HCT116 (cell line): ENCODE results near the gene PNPLA2. TPM values are rescaled to one million over a fixed set of nuclear protein-coding genes. Genes with fewer than 3 reads are reported as not detected.

Experiments
- ATAC-seq: fragments of 200-7000 bp; cut with Tn5 transposase; 2 replicates; pipeline ENCODE4 v1.9.1; 2020; ENCODE audit warnings: mild to moderate bottlenecking, moderate library complexity
- BruUV-seq: library from RNA; stranded (reverse); fragments of 400-500 nt; replicated peaks from 2 replicates; lab custom pipeline; 2021; lab: Mats Ljungman, UMichigan
- CTCF ChIA-PET: fragments of 300-600 bp; sonication (Branson Sonifier 250); formaldehyde crosslinking; loops from one replicate; lab custom pipeline; 2021; ENCODE audit warnings: antibody characterized with exemption; lab: Charles Lee
- POLR2A ChIA-PET: fragments of 300-600, 350-600 bp; sonication (Branson Sonifier 250); formaldehyde crosslinking; loops from one replicate; lab custom pipeline; 2021; ENCODE audit warnings: antibody characterized with exemption; lab: Charles Lee
- RAD21 ChIA-PET, 2 experiments: fragments of 300-600 bp; sonication (Branson Sonifier 250); formaldehyde crosslinking; loops; one replicate each; lab custom pipeline; 2023; ENCODE audit warnings: low total read pairs in 2 of 2; ENCODE audit not compliant: uncharacterized antibody in 2 of 2, unreplicated experiment in 2 of 2, low non-redundant PET in 1 of 2; lab: Charles Lee
- DNase-seq: peaks from one replicate; pipeline ENCODE4 v3.0.0-alpha.2; 2010; ENCODE audit warnings: low read depth, low spot score
- H2AFZ ChIP-seq: fragments of 200-600 bp; shearing (Covaris generic), sonication (generic); 2 replicates; pipeline ENCODE4 v1.6.1; 2017; ENCODE audit warnings: low read depth, mixed run types, mixed read lengths, antibody characterized with exemption, low read length; ENCODE audit not compliant: poor library complexity, severe bottlenecking
- H3K27ac ChIP-seq: 2 replicates; pipeline ENCODE4 v1.5.1; 2012; ENCODE audit warnings: low read depth, low read length
- H3K27me3 ChIP-seq: fragments of 200-600 bp; sonication (generic); 2 replicates; pipeline ENCODE4 v1.6.1; 2016; ENCODE audit warnings: mixed run types, low read length, mixed read lengths; ENCODE audit not compliant: insufficient read depth
- H3K36me3 ChIP-seq, 2 experiments: fragments of 200-500 bp in 1 of 2; fragments of 200-600 bp in 1 of 2; sonication (Bioruptor generic) in 1 of 2; sonication (generic) in 1 of 2; 2 replicates each; pipeline versions ENCODE4 v1.5.1 to v1.6.1; 2014 to 2016; ENCODE audit warnings: low read length in 2 of 2, inconsistent platforms in 1 of 2, mixed read lengths in 1 of 2, mixed run types in 1 of 2; ENCODE audit not compliant: insufficient read depth in 2 of 2, control insufficient read depth in 1 of 2
- H3K4me1 ChIP-seq, 2 experiments: fragments of 200-600 bp in 1 of 2; sonication (generic) in 1 of 2; 2 replicates each; pipeline versions ENCODE4 v1.5.1 to v1.6.1; 2012 to 2017; ENCODE audit warnings: low read length in 2 of 2, inconsistent platforms in 1 of 2, mild to moderate bottlenecking in 1 of 2, mixed read lengths in 1 of 2, mixed run types in 1 of 2, moderate library complexity in 1 of 2; ENCODE audit not compliant: insufficient read depth in 2 of 2, control insufficient read depth in 1 of 2
- H3K4me2 ChIP-seq: fragments of 200-600 bp; sonication (generic); 2 replicates; pipeline ENCODE4 v1.6.1; 2017; ENCODE audit warnings: mixed run types, low read length, mixed read lengths
- H3K4me3 ChIP-seq, 2 experiments: fragments of 200-600 bp in 1 of 2; sonication (generic) in 1 of 2; replicated peaks in 1 of 2; 2 replicates each; pipeline ENCODE4 v1.5.1; 2011 to 2016; ENCODE audit warnings: low read length in 2 of 2, control low read depth in 1 of 2, low read depth in 1 of 2, mild to moderate bottlenecking in 1 of 2, mixed read lengths in 1 of 2, mixed run types in 1 of 2
- H3K79me2 ChIP-seq: fragments of 200-600 bp; sonication (generic); 2 replicates; pipeline ENCODE4 v1.6.1; 2017; ENCODE audit warnings: mild to moderate bottlenecking, mixed run types, low read length, moderate library complexity, mixed read lengths; ENCODE audit not compliant: insufficient read depth
- H3K9ac ChIP-seq: fragments of 200-600 bp; sonication (generic); 2 replicates; pipeline ENCODE4 v1.6.1; 2016; ENCODE audit warnings: low read length, mixed read lengths
- H3K9me2 ChIP-seq: fragments of 200-600 bp; sonication (generic), shearing (Covaris generic); 2 replicates; pipeline ENCODE4 v1.6.1; 2017; ENCODE audit warnings: mixed run types, mild to moderate bottlenecking, moderate library complexity; ENCODE audit not compliant: insufficient read depth
- H3K9me3 ChIP-seq, 2 experiments: fragments of 200-500 bp in 1 of 2; fragments of 200-600 bp in 1 of 2; sonication (Bioruptor generic) in 1 of 2; sonication (generic) in 1 of 2; 2 replicates each; pipeline ENCODE4 v1.6.1; 2014 to 2017; ENCODE audit warnings: low read length in 2 of 2, mixed read lengths in 2 of 2, inconsistent platforms in 1 of 2, low read depth in 1 of 2, mild to moderate bottlenecking in 1 of 2, mixed run types in 1 of 2, moderate library complexity in 1 of 2; ENCODE audit not compliant: control insufficient read depth in 1 of 2, insufficient read depth in 1 of 2
- H4K20me1 ChIP-seq: fragments of 200-600 bp; sonication (generic), shearing (Covaris generic); 2 replicates; pipeline ENCODE4 v1.6.1; 2017; ENCODE audit warnings: mixed run types, mild to moderate bottlenecking, moderate library complexity; ENCODE audit not compliant: insufficient read depth
- CEBPB ChIP-seq: IDR thresholded peaks from 2 replicates; pipeline ENCODE4 v1.6.1; 2012; ENCODE audit warnings: low read depth
- EGR1 ChIP-seq: IDR thresholded peaks from 2 replicates; pipeline ENCODE4 v1.6.1; 2012; ENCODE audit warnings: low read depth
- EZH2phosphoT487 ChIP-seq: fragments of 200-600 bp; IDR thresholded peaks from 2 replicates; pipeline ENCODE4 v1.6.1; 2018; ENCODE audit warnings: antibody characterized with exemption, borderline replicate concordance
- FOSL1 ChIP-seq: IDR thresholded peaks from 2 replicates; pipeline ENCODE4 v1.6.1; 2012; ENCODE audit warnings: low read depth
- POLR2A ChIP-seq: IDR thresholded peaks from 2 replicates; pipeline ENCODE4 v1.7.0; 2011; ENCODE audit warnings: borderline replicate concordance; ENCODE audit not compliant: insufficient read depth, insufficient read length; ENCODE audit errors: extremely low read depth
- POLR2AphosphoS5 ChIP-seq: IDR thresholded peaks from 2 replicates; pipeline ENCODE4 v1.6.1; 2011; ENCODE audit warnings: mild to moderate bottlenecking, low read depth, low read length, moderate library complexity
- SRF ChIP-seq: IDR thresholded peaks from 2 replicates; pipeline ENCODE4 v1.6.1; 2012; ENCODE audit warnings: low read depth
- TCF7L2 ChIP-seq: IDR thresholded peaks from 2 replicates; pipeline ENCODE4 v1.7.0; 2011; ENCODE audit warnings: borderline replicate concordance, inconsistent platforms; ENCODE audit not compliant: insufficient read depth, insufficient read length; ENCODE audit errors: extremely low read depth
- YY1 ChIP-seq: IDR thresholded peaks from 2 replicates; pipeline ENCODE4 v1.6.1; 2011; ENCODE audit warnings: low read length, low read depth, moderate library complexity, mild to moderate bottlenecking; ENCODE audit not compliant: insufficient replicate concordance; ENCODE audit errors: extremely low read depth
- ZFX ChIP-seq: fragments of 450-650 bp; IDR thresholded peaks from 2 replicates; pipeline ENCODE4 v1.6.1; 2017
- ZNF274 ChIP-seq: fragments of 200-500 bp; sonication (Bioruptor generic); IDR thresholded peaks from 2 replicates; pipeline ENCODE4 v1.6.1; 2014; ENCODE audit warnings: mild to moderate bottlenecking, low read depth, low read length, inconsistent platforms
- intact Hi-C: fragments of 100-400 bp; cut with micrococcal nuclease; formaldehyde crosslinking; loops from 2 replicates; pipeline ENCODE4 v1.10.0; 2022
- total RNA-seq: library from RNA; stranded (reverse); gene quantifications from one replicate; pipeline ENCODE4 v1.2.1, GENCODE V29; 2021; ENCODE audit not compliant: unreplicated experiment
- TF ChIP-seq, protein P1 (sequence below): IDR thresholded peaks from 2 replicates; pipeline ENCODE4 v1.6.1; 2012
- TF ChIP-seq, protein P2 (sequence below): IDR thresholded peaks from 2 replicates; pipeline ENCODE4 v1.6.1; 2012; ENCODE audit warnings: low read depth

Gene PNPLA2
- total RNA-seq, 1 experiment from 2014 or later, result 124 TPM

DNA sequence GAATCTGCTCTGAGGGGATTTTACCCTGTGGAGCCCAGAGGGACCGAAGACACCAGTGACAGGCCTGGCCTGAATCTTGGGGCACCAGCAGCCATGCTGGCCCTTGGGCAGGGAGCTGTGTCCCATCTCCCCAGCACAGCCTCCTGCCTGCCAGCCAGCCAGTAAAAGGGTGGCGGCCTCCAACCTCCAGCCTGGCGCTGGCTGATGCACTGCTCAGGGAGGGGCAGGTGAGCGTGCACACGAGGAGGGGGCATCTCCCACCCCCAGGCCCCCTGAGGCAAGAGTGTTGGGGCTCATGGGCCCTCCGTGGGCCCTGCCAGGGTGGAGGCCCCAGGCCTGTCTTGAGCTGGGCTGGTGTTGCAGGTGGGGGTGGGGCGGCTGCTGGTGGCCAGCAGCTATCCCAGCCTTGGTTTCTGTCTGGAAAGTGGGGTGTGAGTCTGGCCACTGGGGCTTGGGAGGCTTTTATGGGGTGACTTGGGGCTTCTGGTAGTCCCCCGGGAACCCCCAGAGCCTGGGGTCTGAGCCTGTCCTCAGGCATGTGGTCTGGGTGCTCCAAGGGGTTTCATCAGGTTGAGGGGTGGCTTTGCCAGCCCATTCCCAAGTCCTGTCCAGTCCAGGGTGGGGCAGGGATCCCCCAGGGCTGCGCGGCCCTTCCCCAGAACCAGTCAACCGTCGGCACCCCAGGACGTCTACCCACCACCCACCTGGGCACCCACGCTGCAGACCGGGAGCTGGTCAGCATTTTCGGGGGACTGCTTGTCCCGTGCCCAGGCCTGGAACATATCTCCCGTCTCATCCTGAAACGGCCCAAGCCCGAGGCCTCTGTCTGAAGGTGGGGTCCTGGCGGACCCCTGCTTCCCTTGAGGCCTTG lies 41.8 kb downstream of the PNPLA2 start:
- ATAC-seq, result no peak
- POLR2A ChIA-PET, result no interaction called here
- Histone ChIP-seq H3K4me2 (no peak overlapping the region), H3K4me3 (no peak overlapping the region), H3K9ac (no peak overlapping the region), H3K9me2 (no peaks in the 10 kb centered on the region), H2AFZ (no peak overlapping the region), H4K20me1 (no peaks in the 10 kb centered on the region), H3K9me3 (no peaks in the 10 kb centered on the region), H3K79me2 (no peaks in the 10 kb centered on the region), H3K36me3 (no peaks in the 10 kb centered on the region), H3K27ac (no peak overlapping the region; the same call in 1 of the 2 replicates), H3K4me1 (peaks cover 7 to 23% of the 10 kb centered on the region in 2 experiments), H3K27me3 (no peaks in the 10 kb centered on the region)
- CTCF ChIA-PET, result interaction anchor here (1.3 kb wide), 1 partner anchor 12 kb away, joined by 4 read pairs; no protein-coding TSS in a partner anchor
- intact Hi-C loops, result no loop called here
- BruUV-seq, result no TSS peak
- no peak for DNase-seq
- TF ChIP-seq ZFX (no peak), TCF7L2 (no peak), ZNF274 (no peak), SRF (no peak), YY1 (no peak), EGR1 (no peak), FOSL1 (no peak), POLR2AphosphoS5 (no peak), POLR2A (no peak), CEBPB (no peak), EZH2phosphoT487 (no peak)
- TF ChIP-seq, protein P1, sequence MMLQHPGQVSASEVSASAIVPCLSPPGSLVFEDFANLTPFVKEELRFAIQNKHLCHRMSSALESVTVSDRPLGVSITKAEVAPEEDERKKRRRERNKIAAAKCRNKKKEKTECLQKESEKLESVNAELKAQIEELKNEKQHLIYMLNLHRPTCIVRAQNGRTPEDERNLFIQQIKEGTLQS, result no peak
- TF ChIP-seq, protein P2, sequence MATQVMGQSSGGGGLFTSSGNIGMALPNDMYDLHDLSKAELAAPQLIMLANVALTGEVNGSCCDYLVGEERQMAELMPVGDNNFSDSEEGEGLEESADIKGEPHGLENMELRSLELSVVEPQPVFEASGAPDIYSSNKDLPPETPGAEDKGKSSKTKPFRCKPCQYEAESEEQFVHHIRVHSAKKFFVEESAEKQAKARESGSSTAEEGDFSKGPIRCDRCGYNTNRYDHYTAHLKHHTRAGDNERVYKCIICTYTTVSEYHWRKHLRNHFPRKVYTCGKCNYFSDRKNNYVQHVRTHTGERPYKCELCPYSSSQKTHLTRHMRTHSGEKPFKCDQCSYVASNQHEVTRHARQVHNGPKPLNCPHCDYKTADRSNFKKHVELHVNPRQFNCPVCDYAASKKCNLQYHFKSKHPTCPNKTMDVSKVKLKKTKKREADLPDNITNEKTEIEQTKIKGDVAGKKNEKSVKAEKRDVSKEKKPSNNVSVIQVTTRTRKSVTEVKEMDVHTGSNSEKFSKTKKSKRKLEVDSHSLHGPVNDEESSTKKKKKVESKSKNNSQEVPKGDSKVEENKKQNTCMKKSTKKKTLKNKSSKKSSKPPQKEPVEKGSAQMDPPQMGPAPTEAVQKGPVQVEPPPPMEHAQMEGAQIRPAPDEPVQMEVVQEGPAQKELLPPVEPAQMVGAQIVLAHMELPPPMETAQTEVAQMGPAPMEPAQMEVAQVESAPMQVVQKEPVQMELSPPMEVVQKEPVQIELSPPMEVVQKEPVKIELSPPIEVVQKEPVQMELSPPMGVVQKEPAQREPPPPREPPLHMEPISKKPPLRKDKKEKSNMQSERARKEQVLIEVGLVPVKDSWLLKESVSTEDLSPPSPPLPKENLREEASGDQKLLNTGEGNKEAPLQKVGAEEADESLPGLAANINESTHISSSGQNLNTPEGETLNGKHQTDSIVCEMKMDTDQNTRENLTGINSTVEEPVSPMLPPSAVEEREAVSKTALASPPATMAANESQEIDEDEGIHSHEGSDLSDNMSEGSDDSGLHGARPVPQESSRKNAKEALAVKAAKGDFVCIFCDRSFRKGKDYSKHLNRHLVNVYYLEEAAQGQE, result no peak
- RAD21 ChIA-PET, result no interaction called here
